ENCODE measurements around the gene SPG11. TPM values are rescaled to one million over a fixed set of nuclear protein-coding genes. Genes with fewer than 3 reads are reported as not detected.

SPG11 gene
- total and polyA plus RNA-seq, 2 of the 13 experiments (the other 11 are each of a cell fraction or from before 2014, with no cell fraction given) = 31.5 to 40.7 TPM

- TF ChIP-seq E2F2 (CRISPR knock-in tag; IDR thresholded peaks at IDR 0.05; ENCODE audit: borderline replicate concordance) (no peak; the same call in 1 of the 2 replicates), ZNF607 (CRISPR knock-in tag; IDR thresholded peaks at IDR 0.05; ENCODE audit: borderline replicate concordance) (peak; percentile 91), TRIM22 (IDR thresholded peaks at IDR 0.05) (no peak), TFAP4 (IDR thresholded peaks at IDR 0.05; ENCODE audit: borderline replicate concordance, low read depth) (no peak), NFYC (CRISPR knock-in tag; IDR thresholded peaks at IDR 0.05) (peak; percentile 45), REST (IDR thresholded peaks at IDR 0.05; ENCODE audit: borderline replicate concordance in 1 of 2, low read depth in 1 of 2, low read length in 2 of 2) (0 out of 4 replicates have a peak, but pooled peaks of 1 of the 2 experiments have one; percentile 9), SMAD3 (CRISPR knock-in tag; IDR thresholded peaks at IDR 0.05) (0 out of 2 replicates have a peak, but pooled peaks have one; percentile 20), ARID4A (CRISPR knock-in tag; IDR thresholded peaks at IDR 0.05; ENCODE audit: borderline replicate concordance) (peak; percentile 96)
Observed at GRCh38 chr15:44663410-44664308, at the start of gene SPG11 (continued).
